GM12878 (cell line): Measurements from ENCODE around the gene YBEY. TPM values are rescaled to one million over a fixed set of nuclear protein-coding genes. Genes with fewer than 3 reads are reported as not detected.

Source experiments
- ATAC-seq: fragments of 200-7000 bp; cut with Tn5 transposase; 3 replicates; pipeline ENCODE4 v1.9.1; 2020; ENCODE audit warnings: mild to moderate bottlenecking, moderate library complexity
- BruUV-seq: library from RNA; stranded (reverse); fragments of 400-500 nt; replicated peaks from 2 replicates; lab custom pipeline; 2021; lab: Mats Ljungman, UMichigan
- CTCF ChIA-PET: fragments of 300-600 bp; sonication (Branson Sonifier 250); formaldehyde crosslinking; extraction: SDS; loops from one replicate; lab custom pipeline; 2021; ENCODE audit warnings: inconsistent platforms; lab: Yijun Ruan, JAX
- POLR2A ChIA-PET: fragments of 350-600 bp; formaldehyde crosslinking; extraction: SDS; loops from one replicate; lab custom pipeline; 2021; ENCODE audit warnings: inconsistent platforms; lab: Charles Lee
- RAD21 ChIA-PET: fragments of 300-600 bp; sonication (Branson Sonifier 250); formaldehyde crosslinking; loops from one replicate; lab custom pipeline; 2023; ENCODE audit warnings: antibody characterized with exemption; ENCODE audit not compliant: unreplicated experiment; lab: Charles Lee
- SMC1A ChIA-PET: fragments of 300-600 bp; sonication (Branson Sonifier 250); formaldehyde crosslinking; loops from one replicate; lab custom pipeline; 2023; ENCODE audit not compliant: unreplicated experiment, uncharacterized antibody; lab: Charles Lee
- DNase-seq: peaks from one replicate; pipeline ENCODE4 v3.0.0-alpha.2; 2011; ENCODE audit warnings: low read depth, low spot score
- FAIRE-seq: peaks from 3 replicates; lab custom pipeline; 2011; peaks lifted over from hg19 to GRCh38; lab: Jason Lieb, UNC
- H2AFZ ChIP-seq: 2 replicates; pipeline ENCODE4 v1.6.0; 2011; ENCODE audit warnings: low read depth, low read length, control low read depth; ENCODE audit not compliant: control insufficient read depth
- H3K27ac ChIP-seq: 2 replicates; pipeline ENCODE4 v1.5.1; 2011; ENCODE audit warnings: control low read depth; ENCODE audit not compliant: control insufficient read depth, insufficient read depth
- H3K27me3 ChIP-seq, 2 experiments: replicated peaks in 1 of 2; 2 replicates each; pipeline versions ENCODE4 v1.6.0 to v1.6.1; 2011; ENCODE audit warnings: low read length in 1 of 2; ENCODE audit not compliant: control insufficient read depth in 2 of 2, insufficient read depth in 2 of 2
- H3K36me3 ChIP-seq, 2 experiments: 2 replicates each; pipeline ENCODE4 v1.5.1; 2011; ENCODE audit warnings: low read length in 1 of 2; ENCODE audit not compliant: control insufficient read depth in 2 of 2, insufficient read depth in 2 of 2
- H3K4me1 ChIP-seq: 2 replicates; pipeline ENCODE4 v1.6.1; 2011; ENCODE audit warnings: mild to moderate bottlenecking, low read length, moderate library complexity, mixed read lengths; ENCODE audit not compliant: control insufficient read depth, insufficient read depth
- H3K4me2 ChIP-seq: 2 replicates; pipeline ENCODE4 v1.6.0; 2011; ENCODE audit warnings: control low read depth; ENCODE audit not compliant: control insufficient read depth, insufficient read depth
- H3K4me3 ChIP-seq: fragments of 200-600 bp; sonication (generic); 2 replicates; pipeline ENCODE4 v1.5.1; 2016
- H3K79me2 ChIP-seq: 2 replicates; pipeline ENCODE4 v1.6.0; 2011; ENCODE audit warnings: low read length; ENCODE audit not compliant: control insufficient read depth, insufficient read depth
- H3K9ac ChIP-seq: 2 replicates; pipeline ENCODE4 v1.8.0; 2011; ENCODE audit warnings: low read length, control low read depth, mixed read lengths; ENCODE audit not compliant: control insufficient read depth, insufficient read depth
- H3K9me3 ChIP-seq: replicated peaks from 3 replicates; pipeline ENCODE4 v1.5.1; 2011; ENCODE audit warnings: mild to moderate bottlenecking, low read length; ENCODE audit not compliant: control insufficient read depth, insufficient read depth
- H4K20me1 ChIP-seq: 2 replicates; pipeline ENCODE4 v1.6.0; 2011; ENCODE audit not compliant: control insufficient read depth, insufficient read depth
- ETV6 ChIP-seq, 2 experiments: fragments of 450-650 bp in 1 of 2; IDR thresholded peaks in 1 of 2; conservative IDR thresholded peaks in 1 of 2; 2 replicates each; pipeline ENCODE4 v1.6.1; 2014; ENCODE audit warnings: antibody characterized with exemption in 1 of 2, borderline replicate concordance in 1 of 2, low read depth in 1 of 2, mild to moderate bottlenecking in 1 of 2, moderate library complexity in 1 of 2
- GABPA ChIP-seq: IDR thresholded peaks from 2 replicates; pipeline ENCODE4 v1.6.1; 2014; ENCODE audit warnings: antibody characterized with exemption, low read depth, mild to moderate bottlenecking, inconsistent platforms
- MEF2B ChIP-seq: fragments of 450-650 bp; IDR thresholded peaks from 2 replicates; pipeline ENCODE4 v1.6.1; 2018; ENCODE audit warnings: mild to moderate bottlenecking, moderate library complexity; ENCODE audit not compliant: partially characterized antibody, poor library complexity, severe bottlenecking
- SIX5 ChIP-seq: IDR thresholded peaks from 2 replicates; pipeline ENCODE4 v1.6.1; 2011; ENCODE audit warnings: mild to moderate bottlenecking, low read depth, low read length, moderate library complexity; ENCODE audit not compliant: severe bottlenecking
- SUPT20H ChIP-seq: IDR thresholded peaks from 2 replicates; pipeline ENCODE4 v1.6.1; 2011; ENCODE audit warnings: low read depth, mild to moderate bottlenecking, low read length, moderate library complexity, borderline replicate concordance; ENCODE audit not compliant: control insufficient read depth
- WGBS: methylation state at CpG from one replicate; pipeline ENCODE4 v1.1.6; 2016; ENCODE audit warnings: low lambda C conversion rate; ENCODE audit not compliant: insufficient replicate concordance, insufficient coverage; ENCODE audit errors: missing lambda C conversion rate; 5-methylcytosine and 5-hydroxymethylcytosine counted together
- in situ Hi-C: fragments of 300-500 bp; cut with MboI; formaldehyde crosslinking; loops from 9 replicates; pipeline ENCODE4 v1.14.3; 2018; ENCODE audit warnings: mixed read lengths
- intact Hi-C: fragments of 100-400 bp; cut with micrococcal nuclease; formaldehyde crosslinking; loops from one replicate; pipeline ENCODE4 v1.14.2; 2022; ENCODE audit not compliant: unreplicated experiment
- polyA plus RNA-seq, 11 experiments: library from polyadenylated mRNA; depleted of rRNA in 4 of 11; unstranded in 6 of 11; stranded (reverse) in 5 of 11; fragments of >200 nt; fragmentation: Nextera tagmentation in 4 of 11; fragmentation: Illumina TruSeq in 1 of 11; extraction: Ambion mirVana in 4 of 11; extraction: Trizol in 1 of 11; gene quantifications; 1 replicate in 1 of 11; 2 replicates in 10 of 11; pipeline versions ENCODE4 v1.2.1 to v1.2.3, GENCODE V29; 2011 to 2016; ENCODE audit warnings: inconsistent platforms in 2 of 11, missing spikeins in 2 of 11, low read depth in 1 of 11
- total RNA-seq, 4 experiments: library from RNA; depleted of rRNA in 3 of 4; stranded (reverse); fragments of >200 nt in 3 of 4; fragmentation: Illumina TruSeq in 1 of 4; extraction: Trizol in 1 of 4; gene quantifications; 2 replicates each; pipeline versions ENCODE4 v1.2.1 to v1.2.3, GENCODE V29; 2013 to 2021

Gene YBEY
- total and polyA plus RNA-seq, 10 of the 15 experiments (the other 5 are each of a cell fraction or from before 2014, with no cell fraction given) = 6.5 to 31.4 (median 18.5) TPM

- SMC1A ChIA-PET = interaction anchor here (2.0 kb wide), 1 partner anchor 11 kb away, joined by 6 read pairs; no protein-coding TSS in a partner anchor
- POLR2A ChIA-PET = no interaction called here
- H3K27me3 ChIP-seq = no peaks in the 10 kb centered on the region; a peak in 1 of 4 replicates
- WGBS = 98% methylated on average over 3 of the region's 3 CpGs
- RAD21 ChIA-PET = interaction anchor here (1.6 kb wide), 1 partner anchor 102 kb away, joined by 4 read pairs; no protein-coding TSS in a partner anchor
- H3K9me3 ChIP-seq = no peaks in the 10 kb centered on the region; the same call in 2 of the 3 replicates
- H3K9ac ChIP-seq = no peak overlapping the region
- ATAC-seq = no peak
- H3K4me1 ChIP-seq = peaks cover 3% of the 10 kb centered on the region
- H4K20me1 ChIP-seq = no peaks in the 10 kb centered on the region
- no peak overlapping the region for H2AFZ ChIP-seq
- no peak overlapping the region for H3K4me3 ChIP-seq
- no peak overlapping the region for H3K4me2 ChIP-seq
- peaks cover 32 to 57% of the 10 kb centered on the region in 2 experiments for H3K36me3 ChIP-seq
- TF ChIP-seq MEF2B (no peak), ETV6 (conservative IDR thresholded peaks at IDR 0.05 in 1 of 2, IDR thresholded peaks at IDR 0.05 in 1 of 2; ENCODE audit: borderline replicate concordance in 1 of 2, low read depth in 1 of 2) (no peak), SIX5 (no peak), GABPA (no peak), SUPT20H (no peak)
- in situ Hi-C loops (no loop called here), intact Hi-C loops (no loop called here)
- H3K27ac ChIP-seq = no peak overlapping the region
- FAIRE-seq = no peak
- CTCF ChIA-PET = interaction anchor here (1.8 kb wide), 1 partner anchor 9 kb away, joined by 4 read pairs; no protein-coding TSS in a partner anchor
- BruUV-seq = no TSS peak
- no peaks in the 10 kb centered on the region for H3K79me2 ChIP-seq
- no peak for DNase-seq
Observed at GRCh38 chr21:46245213-46245915, 40.8 kb upstream of the YBEY start.
